Cardiac fibroblast (primary cell): Measurements from ENCODE around the gene DMWD.

ENCODE experiments used
- DNase-seq, 2 donors: peaks; one replicate each; pipeline versions ENCODE4 v3.0.0 to v3.0.0-alpha.2; 2010; ENCODE audit warnings: low read depth in 2 of 2
- H3K4me3 ChIP-seq, 2 donors: replicated peaks in 1 of 2; 1 replicate in 1 of 2; 2 replicates in 1 of 2; pipeline ENCODE4 v1.5.1; 2011; ENCODE audit warnings: low read depth in 2 of 2, low read length in 2 of 2, mild to moderate bottlenecking in 2 of 2, moderate library complexity in 1 of 2
- CTCF ChIP-seq: IDR thresholded peaks from one replicate; pipeline ENCODE4 v1.5.1; 2011; ENCODE audit warnings: low read depth, mild to moderate bottlenecking, low read length, inconsistent platforms

The DMWD gene

DNA sequence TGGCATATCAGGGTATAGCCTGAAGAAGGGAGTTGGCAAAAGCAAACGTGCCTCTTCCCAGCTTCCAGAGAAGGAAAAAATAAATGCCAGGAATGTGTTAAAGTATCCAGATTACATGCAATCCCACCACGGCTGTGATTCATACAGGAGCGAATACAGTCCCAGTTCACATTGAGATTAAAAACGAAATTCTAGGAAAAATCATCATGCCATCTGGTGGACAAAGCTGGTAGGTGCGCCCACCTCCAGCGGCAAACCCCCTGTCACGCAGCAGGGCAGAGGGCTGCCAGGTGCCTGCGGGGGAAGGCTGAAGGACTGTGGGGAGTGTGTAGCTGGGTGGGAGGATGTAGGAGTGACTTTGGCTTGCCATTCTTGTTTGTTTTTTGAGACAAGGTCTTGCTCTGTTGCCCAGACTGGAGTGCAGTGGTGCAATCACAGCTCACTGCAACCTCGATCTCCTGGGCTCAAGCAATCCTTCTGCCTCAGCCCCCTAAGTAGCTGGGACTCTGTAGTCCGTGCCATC lies 6.4 kb upstream of the DMWD start:
- H3K4me3 ChIP-seq: no peak overlapping the region
- peak; percentile 80 to 90 for DNase-seq
- TF ChIP-seq CTCF: peak; percentile 85

DNA sequence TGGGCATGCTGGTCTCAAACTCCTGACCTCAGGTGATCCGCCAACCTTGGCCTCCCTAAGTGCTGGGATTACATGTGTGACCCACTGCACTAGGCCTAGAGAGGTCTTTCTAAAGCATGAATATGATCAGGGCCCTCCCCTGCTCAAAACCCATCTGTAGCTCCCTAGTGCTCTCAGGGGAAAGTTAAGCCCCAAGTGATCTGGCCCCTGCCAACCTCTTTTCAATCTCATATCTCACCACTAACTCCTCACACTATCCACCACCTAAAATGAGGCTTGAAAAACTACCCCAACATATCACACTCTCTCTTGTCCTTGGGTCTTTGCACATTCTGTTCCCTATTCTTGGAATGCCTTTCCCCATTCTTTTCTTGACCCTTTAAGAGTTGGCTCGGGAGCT lies 2.0 kb upstream of the DMWD start:
- TF ChIP-seq CTCF: no peak
- no peak for DNase-seq
- no peak overlapping the region for H3K4me3 ChIP-seq

DNA sequence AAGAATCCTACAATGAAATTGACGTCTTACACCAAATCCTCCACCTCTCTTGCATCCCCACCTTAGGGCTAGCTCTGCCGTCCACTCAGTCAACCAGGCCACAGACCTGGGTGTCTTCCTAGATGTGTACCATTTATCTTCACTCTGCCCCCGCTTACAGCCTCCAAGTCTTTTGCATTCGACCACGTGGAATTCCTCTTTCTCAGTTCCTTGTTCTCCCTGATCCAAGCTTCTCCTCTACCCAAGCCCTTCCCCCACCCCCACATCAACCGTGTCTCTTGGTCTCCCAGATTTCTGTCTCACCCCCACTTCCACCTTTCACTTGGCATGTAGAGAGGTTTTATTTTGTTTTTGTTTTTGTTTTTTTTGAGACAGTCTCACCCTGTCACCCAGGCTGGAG lies 1.2 kb upstream of the DMWD start:
- H3K4me3 ChIP-seq: no peak overlapping the region
- no peak for DNase-seq
- no peak for TF ChIP-seq CTCF

GRCh38 chr19:45793178-45793564 lies 526 bp upstream of the DMWD start:
- H3K4me3 ChIP-seq: no peak overlapping the region
- TF ChIP-seq CTCF: no peak
- DNase-seq: no peak

DNA sequence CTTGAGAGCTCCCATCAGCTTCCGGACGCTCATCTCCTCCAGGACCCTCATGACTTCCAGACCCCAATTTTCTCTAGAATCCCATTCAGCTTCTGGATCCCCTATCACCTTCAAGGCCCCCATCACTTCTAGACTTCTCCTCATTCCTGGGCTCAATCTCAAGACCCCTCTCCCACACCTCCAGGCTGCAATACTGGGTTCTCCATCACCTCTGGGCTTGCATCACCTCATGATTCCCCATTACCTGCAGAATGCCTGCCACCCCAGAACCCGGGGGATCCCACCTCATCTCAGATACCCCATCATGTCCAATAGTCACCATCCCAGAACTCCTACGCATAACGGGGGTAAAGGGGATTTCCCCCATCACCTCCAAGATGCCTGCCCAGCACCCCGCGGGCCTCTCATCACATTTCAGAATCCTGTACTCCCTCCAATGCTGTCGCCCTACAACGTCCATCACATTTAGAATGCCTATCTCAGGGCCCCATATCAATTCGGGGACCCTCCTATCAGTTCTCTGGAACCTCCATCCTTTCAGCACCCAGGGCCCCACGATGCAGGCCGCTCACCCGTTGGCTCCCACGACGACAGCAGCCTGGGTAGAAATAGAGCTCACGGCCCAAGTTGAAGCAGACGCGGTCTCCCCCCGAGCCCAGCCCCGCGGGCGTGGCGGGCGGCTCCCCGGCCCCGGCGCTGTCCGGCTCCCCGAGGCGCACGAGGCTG lies 738 bp downstream of the DMWD start:
- no peak for TF ChIP-seq CTCF
- H3K4me3 ChIP-seq: peak overlapping the region; percentile 88 to 93
- DNase-seq: no peak

- H3K4me3 ChIP-seq: peak overlapping the region in 1 of 2 donors; percentile 93
- DNase-seq: no peak
These were observed 1.7 kb downstream of the DMWD start for GRCh38 chr19:45790942-45791341.

More at GRCh38 chr19:45790942-45791341, 1.7 kb downstream of the DMWD start:
- TF ChIP-seq CTCF: no peak
